Islet precursor cell (in vitro differentiated cells): Measurements from ENCODE around the gene PDE9A.
"Not testable (repeated sequence)": the region's sequence is repeated elsewhere in the genome, so short reads cannot be mapped to it uniquely, and the experiment has no call there.

Experiments
- DNase-seq: peaks from one replicate; pipeline ENCODE4 v3.0.0-alpha.2; 2018

Gene PDE9A

GRCh38 chr21:42809171-42809570 lies 155.8 kb downstream of the PDE9A start:
- DNase-seq: no peak

GRCh38 chr21:42809577-42810475 lies 156.4 kb downstream of the PDE9A start:
- no peak for DNase-seq

DNA sequence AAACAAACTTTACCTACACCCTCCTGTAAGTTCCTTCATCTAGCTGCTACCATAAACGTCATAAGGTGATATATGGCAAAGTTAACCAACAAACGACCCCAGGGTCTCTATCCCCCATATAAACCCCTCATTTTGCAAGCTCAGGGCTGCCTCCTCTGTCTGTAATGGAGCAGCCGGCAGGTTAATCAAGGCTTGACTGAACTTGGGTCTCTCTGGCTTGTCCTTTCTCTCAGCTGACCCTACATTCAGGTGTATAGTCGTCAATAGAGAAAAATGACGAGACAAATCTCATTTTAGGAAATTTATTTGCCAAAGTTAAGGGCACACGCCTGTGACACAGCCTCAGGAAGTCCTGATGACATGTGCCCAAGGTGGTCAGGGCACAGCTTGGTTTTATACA lies 158.5 kb downstream of the PDE9A start:
- no peak for DNase-seq

GRCh38 chr21:42812528-42813241 lies 159.3 kb downstream of the PDE9A start:
- not testable (repeated sequence) for DNase-seq

- DNase-seq: no peak
These were observed 161.8 kb downstream of the PDE9A start for GRCh38 chr21:42815217-42815616.

DNA sequence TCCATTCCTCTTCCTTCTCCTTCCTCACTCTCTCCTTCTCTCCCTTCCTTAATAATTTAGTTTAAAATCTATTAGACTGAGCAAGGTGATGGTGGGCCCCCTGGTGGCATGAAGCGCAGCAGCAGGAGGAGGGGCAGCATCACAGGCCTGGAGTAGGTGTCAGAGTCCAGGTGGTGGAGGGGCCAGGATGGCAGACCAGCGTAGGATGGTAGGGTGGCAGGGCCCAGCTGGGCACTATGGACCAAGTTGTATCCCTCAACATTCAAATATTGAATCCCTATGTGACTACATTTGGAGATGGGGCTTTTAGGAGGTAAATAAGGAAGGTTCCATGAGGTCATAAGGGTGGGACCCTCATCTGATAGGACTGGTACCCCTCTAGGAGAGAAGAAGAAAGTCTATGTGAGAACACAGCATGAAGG lies 164.9 kb downstream of the PDE9A start:
- peak; percentile 26 for DNase-seq

- DNase-seq: no peak
These were observed 166.6 kb downstream of the PDE9A start for GRCh38 chr21:42819861-42820615.

GRCh38 chr21:42820616-42821465 lies 167.4 kb downstream of the PDE9A start:
- no peak for DNase-seq
